ENCODE results near the gene RRH. TPM values are rescaled to one million over a fixed set of nuclear protein-coding genes. Genes with fewer than 3 reads are reported as not detected.

The RRH gene
- total and polyA plus RNA-seq, 2 of the 4 experiments (the other 2 are of a cell fraction), result 0.05 TPM; not detected in 1

GRCh38 chr4:109875106-109875505 is 47.3 kb downstream of the RRH start:
- BruUV-seq (replicated peaks), result no TSS peak
- H3K4me1 ChIP-seq (ENCODE audit: control insufficient read depth, insufficient read depth, low read length), result no peaks in the 10 kb centered on the region
- POLR2A ChIA-PET (ENCODE audit: unreplicated experiment), result no interaction called here

More at GRCh38 chr4:109875106-109875505, 47.3 kb downstream of the RRH start:
- no peaks in the 10 kb centered on the region for H4K20me1 ChIP-seq (ENCODE audit: insufficient read depth, low read length)
- no peak overlapping the region for H2BK120ac ChIP-seq (ENCODE audit: low read depth, low read length)
- H3K14ac ChIP-seq (replicated peaks; ENCODE audit: low read depth, low read length), result no peak overlapping the region
- H3K4me3 ChIP-seq (ENCODE audit: insufficient read depth, low read depth, low read length), result no peak overlapping the region
- H4K91ac ChIP-seq (ENCODE audit: insufficient read depth, low read depth, low read length), result no peak overlapping the region
- no peak overlapping the region for H3K4ac ChIP-seq (ENCODE audit: low read depth, low read length)
- no peak overlapping the region for H2AK5ac ChIP-seq (ENCODE audit: low read depth, low read length)
- no peaks in the 10 kb centered on the region for H3K27me3 ChIP-seq (ENCODE audit: control insufficient read depth, insufficient read depth, low read length)
- no peak overlapping the region for H2BK5ac ChIP-seq (ENCODE audit: low read depth, low read length, poor library complexity, severe bottlenecking)
- no peak overlapping the region for H2BK15ac ChIP-seq (ENCODE audit: low read depth, low read length)
- H3K18ac ChIP-seq (ENCODE audit: low read depth, low read length), result no peak overlapping the region
- H2AFZ ChIP-seq (replicated peaks; ENCODE audit: low read length, poor library complexity), result no peak overlapping the region
- no peak overlapping the region for H3K4me2 ChIP-seq (ENCODE audit: low read depth, low read length)
- no peak overlapping the region for H2AK9ac ChIP-seq (replicated peaks; ENCODE audit: low read depth, low read length, poor library complexity)
- no peak overlapping the region for H4K8ac ChIP-seq (ENCODE audit: low read depth in 2 of 2, low read length in 2 of 2)
- no peak overlapping the region for H4K5ac ChIP-seq (ENCODE audit: low read depth, low read length)
- H3K9me1 ChIP-seq (ENCODE audit: insufficient read depth, low read length), result no peaks in the 10 kb centered on the region
- H3K56ac ChIP-seq (ENCODE audit: extremely low read depth, insufficient read depth, low read length), result no peak overlapping the region
- no peaks in the 10 kb centered on the region for H3K9me3 ChIP-seq (ENCODE audit: control insufficient read depth, insufficient read depth, low read length)
- TF ChIP-seq BHLHE40 (IDR thresholded peaks at IDR 0.05; ENCODE audit: low read depth, low read length), result no peak
- no peak for TF ChIP-seq USF2 (IDR thresholded peaks at IDR 0.05; ENCODE audit: low read depth, low read length)
- no peak for TF ChIP-seq MAZ (IDR thresholded peaks at IDR 0.05; ENCODE audit: borderline replicate concordance, low read depth, low read length)
- TF ChIP-seq MXI1 (IDR thresholded peaks at IDR 0.05; ENCODE audit: borderline replicate concordance, low read depth, low read length), result no peak
- no peak for TF ChIP-seq RFX5 (IDR thresholded peaks at IDR 0.05; ENCODE audit: low read depth, low read length)
- TF ChIP-seq MAFK (IDR thresholded peaks at IDR 0.05; ENCODE audit: low read depth, low read length), result no peak
- no peak for TF ChIP-seq RAD21 (IDR thresholded peaks at IDR 0.05; ENCODE audit: low read length)
- TF ChIP-seq NFE2L2 (IDR thresholded peaks at IDR 0.05; ENCODE audit: low read depth, low read length), result no peak
- no peak for TF ChIP-seq ELK1 (IDR thresholded peaks at IDR 0.05; ENCODE audit: borderline replicate concordance, low read depth, low read length)
- no peak for TF ChIP-seq FOS (IDR thresholded peaks at IDR 0.05; ENCODE audit: low read depth, low read length)
- TF ChIP-seq POLR2A (IDR thresholded peaks at IDR 0.05; ENCODE audit: low read depth, low read length), result no peak
- no peak for TF ChIP-seq CEBPB (IDR thresholded peaks at IDR 0.05; ENCODE audit: low read depth, low read length)
- intact Hi-C loops (cut with micrococcal nuclease) (no loop called here), dilution Hi-C loops (cut with HindIII; ENCODE audit: low sequenced_read_pairs, unreplicated experiment) (no loop called here), in situ Hi-C loops (cut with MboI; ENCODE audit: low sequenced_read_pairs) (no loop called here)
- no peak overlapping the region for H3K23ac ChIP-seq (ENCODE audit: low read depth, low read length)
- no peak overlapping the region for H3K9ac ChIP-seq (ENCODE audit: low read depth, low read length)
- WGBS, 2 experiments (ENCODE audit: extremely low coverage in 2 of 2, insufficient read length in 1 of 2), result 56% methylated on average over 1 of the region's 1 CpG; no CpG with 5 or more reads in 1 of the 2 experiments
- CTCF ChIA-PET, result no interaction called here
- no peak overlapping the region for H2BK20ac ChIP-seq (ENCODE audit: low read depth, low read length)
- no peaks in the 10 kb centered on the region for H3K79me1 ChIP-seq (ENCODE audit: low read depth in 1 of 2, low read length in 2 of 2)
- no peak for DNase-seq
- H3K27ac ChIP-seq (ENCODE audit: insufficient read depth, low read length), result no peak overlapping the region
- no peaks in the 10 kb centered on the region for H3K36me3 ChIP-seq (ENCODE audit: control insufficient read depth, insufficient read depth, low read length)
- no peak for ATAC-seq (ENCODE audit: low read depth)
